ENCODE data around the gene RNF145.

The RNF145 gene

DNA sequence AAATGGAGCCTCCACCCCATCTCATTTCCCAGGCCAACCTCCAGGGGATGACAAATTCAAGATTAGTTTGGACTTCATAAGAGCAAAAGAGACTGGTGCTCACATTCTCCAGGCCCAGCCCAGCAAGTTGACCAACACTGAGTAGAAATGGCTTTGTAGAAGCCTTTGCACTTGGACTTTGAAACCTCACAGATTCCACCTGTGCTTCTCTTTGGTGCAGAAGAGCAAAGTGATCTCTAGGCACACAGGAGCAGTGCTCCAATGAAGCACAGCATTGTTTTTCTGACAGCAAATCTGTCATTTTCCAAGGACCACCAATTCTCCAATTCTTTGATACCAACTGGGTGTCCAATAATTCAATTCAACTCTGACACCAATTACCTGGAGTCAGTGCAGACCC is 17.1 kb upstream of the RNF145 start:
- Histone ChIP-seq H3K79me2 (ENCODE audit: insufficient read depth, low read length) (no peaks in the 10 kb centered on the region), H3K4me3 (ENCODE audit: low read depth, low read length, poor library complexity, severe bottlenecking) (no peak overlapping the region), H3K4me1 (ENCODE audit: insufficient read depth, low read length, severe bottlenecking) (no peaks in the 10 kb centered on the region), H3F3A (ENCODE audit: insufficient read depth, low read length) (no peaks in the 10 kb centered on the region), H3K9me3 (ENCODE audit: low read length) (no peaks in the 10 kb centered on the region), H2AFZ (ENCODE audit: low read length) (no peak overlapping the region), H3K27ac (ENCODE audit: low read depth, low read length, poor library complexity, severe bottlenecking) (no peak overlapping the region), H3K9me2 (ENCODE audit: low read depth, low read length) (no peaks in the 10 kb centered on the region), H3K4me2 (ENCODE audit: low read length) (no peak overlapping the region), H3K9ac (ENCODE audit: low read length) (no peak overlapping the region), H4K20me1 (ENCODE audit: insufficient read depth, low read length) (no peaks in the 10 kb centered on the region), H3K27me3 (ENCODE audit: insufficient read depth, low read length) (no peaks in the 10 kb centered on the region), H3K36me3 (ENCODE audit: insufficient read depth, low read length) (no peaks in the 10 kb centered on the region)
- TF ChIP-seq EZH2 (IDR thresholded peaks at IDR 0.05; ENCODE audit: borderline replicate concordance, low read length): no peak
- TF ChIP-seq, protein P1, sequence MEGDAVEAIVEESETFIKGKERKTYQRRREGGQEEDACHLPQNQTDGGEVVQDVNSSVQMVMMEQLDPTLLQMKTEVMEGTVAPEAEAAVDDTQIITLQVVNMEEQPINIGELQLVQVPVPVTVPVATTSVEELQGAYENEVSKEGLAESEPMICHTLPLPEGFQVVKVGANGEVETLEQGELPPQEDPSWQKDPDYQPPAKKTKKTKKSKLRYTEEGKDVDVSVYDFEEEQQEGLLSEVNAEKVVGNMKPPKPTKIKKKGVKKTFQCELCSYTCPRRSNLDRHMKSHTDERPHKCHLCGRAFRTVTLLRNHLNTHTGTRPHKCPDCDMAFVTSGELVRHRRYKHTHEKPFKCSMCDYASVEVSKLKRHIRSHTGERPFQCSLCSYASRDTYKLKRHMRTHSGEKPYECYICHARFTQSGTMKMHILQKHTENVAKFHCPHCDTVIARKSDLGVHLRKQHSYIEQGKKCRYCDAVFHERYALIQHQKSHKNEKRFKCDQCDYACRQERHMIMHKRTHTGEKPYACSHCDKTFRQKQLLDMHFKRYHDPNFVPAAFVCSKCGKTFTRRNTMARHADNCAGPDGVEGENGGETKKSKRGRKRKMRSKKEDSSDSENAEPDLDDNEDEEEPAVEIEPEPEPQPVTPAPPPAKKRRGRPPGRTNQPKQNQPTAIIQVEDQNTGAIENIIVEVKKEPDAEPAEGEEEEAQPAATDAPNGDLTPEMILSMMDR (IDR thresholded peaks at IDR 0.05; ENCODE audit: low read length): no peak

DNA sequence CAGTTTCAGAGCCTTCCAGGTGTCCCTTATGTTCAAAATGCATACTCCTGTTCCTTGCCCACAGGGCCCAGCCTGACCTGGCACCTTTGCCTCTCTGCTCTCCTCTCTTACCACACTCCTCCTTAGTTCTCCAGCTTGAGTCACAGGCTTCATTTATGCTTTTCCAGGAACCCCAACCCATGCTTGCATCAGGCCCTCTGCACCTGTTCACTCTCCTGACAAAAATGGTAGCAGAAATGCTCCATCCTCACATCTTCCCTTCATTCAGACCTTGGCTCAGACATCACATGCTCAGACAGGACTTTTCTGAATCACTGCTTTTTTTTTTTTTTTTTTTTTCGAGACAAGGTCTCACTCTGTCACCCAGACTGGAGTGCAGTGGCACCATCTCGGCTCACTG is 15.1 kb upstream of the RNF145 start:
- TF ChIP-seq EZH2 (IDR thresholded peaks at IDR 0.05; ENCODE audit: borderline replicate concordance, low read length): no peak
- TF ChIP-seq, protein P1 (IDR thresholded peaks at IDR 0.05; ENCODE audit: low read length): no peak

DNA sequence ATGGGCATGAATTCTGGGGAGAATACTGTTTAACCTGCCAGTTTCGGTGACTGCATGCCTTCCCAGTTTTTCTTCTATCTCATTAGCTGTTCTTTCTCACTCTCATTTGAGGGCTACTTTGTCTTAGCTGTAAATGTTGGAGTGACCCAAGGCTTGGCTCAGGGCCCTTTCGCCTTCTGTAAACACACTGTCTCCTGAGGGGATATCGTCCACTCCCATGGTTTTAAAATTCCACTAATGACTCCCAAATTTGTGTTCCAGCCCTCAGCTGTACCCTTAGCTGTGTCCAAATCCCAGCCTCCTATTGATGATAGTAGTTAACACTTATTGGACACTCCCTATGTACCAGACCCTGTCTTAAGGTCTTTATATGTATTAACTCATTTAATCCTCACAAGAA is 14.1 kb upstream of the RNF145 start:
- Histone ChIP-seq H3K4me3 (ENCODE audit: low read depth, low read length, poor library complexity, severe bottlenecking) (no peak overlapping the region), H3K4me2 (ENCODE audit: low read length) (no peak overlapping the region), H3K9me3 (ENCODE audit: low read length) (no peaks in the 10 kb centered on the region), H3K36me3 (ENCODE audit: insufficient read depth, low read length) (no peaks in the 10 kb centered on the region), H3K79me2 (ENCODE audit: insufficient read depth, low read length) (no peaks in the 10 kb centered on the region), H3K27ac (ENCODE audit: low read depth, low read length, poor library complexity, severe bottlenecking) (no peak overlapping the region), H2AFZ (ENCODE audit: low read length) (no peak overlapping the region), H4K20me1 (ENCODE audit: insufficient read depth, low read length) (no peaks in the 10 kb centered on the region), H3K9ac (ENCODE audit: low read length) (no peak overlapping the region), H3K27me3 (ENCODE audit: insufficient read depth, low read length) (no peaks in the 10 kb centered on the region), H3F3A (ENCODE audit: insufficient read depth, low read length) (no peaks in the 10 kb centered on the region), H3K4me1 (ENCODE audit: insufficient read depth, low read length, severe bottlenecking) (no peaks in the 10 kb centered on the region), H3K9me2 (ENCODE audit: low read depth, low read length) (no peaks in the 10 kb centered on the region)
- no peak for TF ChIP-seq EZH2 (IDR thresholded peaks at IDR 0.05; ENCODE audit: borderline replicate concordance, low read length)
- TF ChIP-seq, protein P1 (IDR thresholded peaks at IDR 0.05; ENCODE audit: low read length): no peak

More for the DNA sequence above, 15.1 kb upstream of the RNF145 start:
- Histone ChIP-seq H3K9me3 (ENCODE audit: low read length) (no peaks in the 10 kb centered on the region), H3K9ac (ENCODE audit: low read length) (no peak overlapping the region), H3K4me1 (ENCODE audit: insufficient read depth, low read length, severe bottlenecking) (no peaks in the 10 kb centered on the region), H3K27me3 (ENCODE audit: insufficient read depth, low read length) (no peaks in the 10 kb centered on the region), H3K9me2 (ENCODE audit: low read depth, low read length) (no peaks in the 10 kb centered on the region), H3K27ac (ENCODE audit: low read depth, low read length, poor library complexity, severe bottlenecking) (no peak overlapping the region), H3K79me2 (ENCODE audit: insufficient read depth, low read length) (no peaks in the 10 kb centered on the region), H2AFZ (ENCODE audit: low read length) (no peak overlapping the region), H3K36me3 (ENCODE audit: insufficient read depth, low read length) (no peaks in the 10 kb centered on the region), H3K4me2 (ENCODE audit: low read length) (no peak overlapping the region), H4K20me1 (ENCODE audit: insufficient read depth, low read length) (no peaks in the 10 kb centered on the region), H3K4me3 (ENCODE audit: low read depth, low read length, poor library complexity, severe bottlenecking) (no peak overlapping the region), H3F3A (ENCODE audit: insufficient read depth, low read length) (no peaks in the 10 kb centered on the region)

All from OCI-LY1 (cell line).